Aorta (tissue), 5 donors: ENCODE measurements around the gene ENTPD2. TPM values are rescaled to one million over a fixed set of nuclear protein-coding genes. Genes with fewer than 3 reads are reported as not detected.

Experiments used
- ATAC-seq: fragments of 200-7000 bp; cut with Tn5 transposase; one replicate; pipeline ENCODE4 v1.9.1; 2022; ENCODE audit warnings: moderate library complexity; ENCODE audit not compliant: low FRiP score
- DNase-seq, 2 donors: peaks; one replicate each; pipeline ENCODE4 v3.0.0-alpha.2; 2020
- H3K27ac ChIP-seq, 2 donors: one replicate each; pipeline ENCODE4 v1.5.1; 2013; ENCODE audit warnings: low read length in 2 of 2, mild to moderate bottlenecking in 2 of 2, moderate library complexity in 2 of 2, control low read depth in 1 of 2, inconsistent platforms in 1 of 2, low read depth in 1 of 2
- H3K27me3 ChIP-seq, 2 donors: one replicate each; pipeline ENCODE4 v1.6.1; 2013; ENCODE audit warnings: control low read depth in 1 of 2, low read length in 1 of 2, mild to moderate bottlenecking in 1 of 2, moderate library complexity in 1 of 2; ENCODE audit not compliant: insufficient read depth in 2 of 2, control insufficient read depth in 1 of 2
- H3K36me3 ChIP-seq, 2 donors: one replicate each; pipeline ENCODE4 v1.6.1; 2013; ENCODE audit warnings: control low read depth in 1 of 2, low read length in 1 of 2, mild to moderate bottlenecking in 1 of 2; ENCODE audit not compliant: insufficient read depth in 2 of 2, control insufficient read depth in 1 of 2
- H3K4me1 ChIP-seq, 2 donors: one replicate each; pipeline ENCODE4 v1.6.1; 2013; ENCODE audit warnings: low read length in 2 of 2, control low read depth in 1 of 2, mild to moderate bottlenecking in 1 of 2, moderate library complexity in 1 of 2; ENCODE audit not compliant: insufficient read depth in 2 of 2, control insufficient read depth in 1 of 2
- H3K4me3 ChIP-seq, 2 donors: one replicate each; pipeline ENCODE4 v1.5.1; 2013; ENCODE audit warnings: low read length in 2 of 2, control low read depth in 1 of 2, mild to moderate bottlenecking in 1 of 2
- H3K9me3 ChIP-seq: one replicate; pipeline ENCODE4 v1.6.1; 2013; ENCODE audit warnings: mild to moderate bottlenecking, low read length; ENCODE audit not compliant: control insufficient read depth
- WGBS, 2 donors: extraction: QIAGEN DNeasy Blood & Tissue Kit; methylation state at CpG; one replicate each; pipeline ENCODE4 v1.1.7; 2013; 5-methylcytosine and 5-hydroxymethylcytosine counted together
- intact Hi-C, 2 donors: fragments of 100-400 bp; cut with DNase I; formaldehyde crosslinking; loops; one replicate each; pipeline versions ENCODE4 v1.14.2 to v1.15.0; 2022
- polyA plus RNA-seq, 2 donors: library from polyadenylated mRNA; stranded (reverse); fragments of 200-250 nt; gene quantifications; one replicate each; pipeline ENCODE4 v1.2.3, GENCODE V29; 2013
- total RNA-seq, 2 donors: library from RNA; stranded (reverse); fragmentation: NEBNext Ultra II Directional; extraction: Animal tissue kit (Norgen Biotek cat#: 25700); gene quantifications; one replicate each; pipeline ENCODE4 v1.2.1, GENCODE V29; 2021
- donor health status: healthy with polysubstance abuse.
- donor health status: Bipolar disorder and iron deficiency.
- donor health status: DM: no; HTN: no; CAD: no.
- donor health status: DM: no; HTN: no; CAD: no.
- donor health status: DM: yes; HTN: yes; CAD: no.

Gene ENTPD2
- total and polyA plus RNA-seq, 4 donors: 0.16 to 1.7 TPM; not detected in 2

- intact Hi-C loops: no loop called here
- ATAC-seq (no peak), DNase-seq (peak in 1 of 2 donors; percentile 70)
- Histone ChIP-seq H3K4me1 (no peaks in the 10 kb centered on the region), H3K4me3 (no peak overlapping the region), H3K27ac (no peak overlapping the region), H3K36me3 (no peaks in the 10 kb centered on the region), H3K27me3 (no peaks in the 10 kb centered on the region), H3K9me3 (no peaks in the 10 kb centered on the region)
- WGBS, 2 donors: 92 to 95% methylated on average over 24 of the region's 24 CpGs
Observed at GRCh38 chr9:137080260-137081122, 26.6 kb upstream of the ENTPD2 start.

- no peaks in the 10 kb centered on the region for H3K27me3 ChIP-seq
- WGBS, 2 donors: 91 to 92% methylated on average over 13 of the region's 13 CpGs
Observed at GRCh38 chr9:137079401-137079787, 25.5 kb upstream of the ENTPD2 start.

DNA sequence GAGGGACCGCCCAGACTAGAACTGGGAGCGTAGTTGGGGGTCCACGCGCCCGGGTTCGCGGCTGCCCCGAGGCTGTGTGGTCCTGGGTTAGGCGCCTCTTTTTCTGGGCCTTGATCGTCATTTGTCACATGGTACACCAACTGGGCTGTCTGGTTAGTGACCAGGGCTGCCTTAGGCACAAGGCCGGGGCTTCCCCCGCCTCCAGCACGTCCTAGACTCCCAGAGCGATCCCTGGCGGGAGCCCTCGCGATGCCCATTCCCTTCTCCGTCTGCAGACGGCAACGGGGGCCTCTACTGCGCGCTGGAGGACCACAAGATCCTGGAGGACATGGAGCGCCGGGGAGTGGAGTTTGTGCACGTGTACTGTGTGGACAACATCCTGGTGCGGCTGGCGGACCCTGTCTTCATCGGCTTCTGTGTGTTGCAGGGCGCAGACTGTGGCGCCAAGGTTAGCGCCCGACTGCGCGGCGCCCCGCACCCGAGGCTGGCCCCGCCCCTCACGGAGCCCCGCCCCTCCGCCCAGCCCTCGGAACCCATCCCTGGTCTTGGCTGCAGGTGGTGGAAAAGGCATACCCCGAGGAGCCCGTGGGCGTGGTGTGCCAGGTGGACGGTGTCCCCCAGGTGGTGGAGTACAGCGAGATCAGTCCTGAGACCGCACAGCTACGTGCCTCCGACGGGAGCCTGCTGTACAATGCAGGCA is 25.0 kb upstream of the ENTPD2 start:
- Histone ChIP-seq H3K4me1 (no peaks in the 10 kb centered on the region), H3K4me3 (no peak overlapping the region), H3K27ac (no peak overlapping the region), H3K9me3 (no peaks in the 10 kb centered on the region), H3K27me3 (no peaks in the 10 kb centered on the region), H3K36me3 (no peaks in the 10 kb centered on the region)
- intact Hi-C loops: no loop called here
- ATAC-seq (no peak), DNase-seq (peak in 1 of 2 donors; percentile 70)
- whole genome bisulfite sequencing, 2 donors: 71 to 77% methylated on average over 48 to 51 of the region's 51 CpGs

More at GRCh38 chr9:137079401-137079787, 25.5 kb upstream of the ENTPD2 start:
- no peak overlapping the region for H3K4me3 ChIP-seq
- no peaks in the 10 kb centered on the region for H3K4me1 ChIP-seq
- no peak overlapping the region for H3K27ac ChIP-seq
- no peaks in the 10 kb centered on the region for H3K36me3 ChIP-seq
- intact Hi-C loops: no loop called here
- ATAC-seq (no peak), DNase-seq (peak in 1 of 2 donors; percentile 66)
- H3K9me3 ChIP-seq: no peaks in the 10 kb centered on the region

- whole genome bisulfite sequencing, 2 donors: 21 to 23% methylated on average over 60 to 76 of the region's 76 CpGs
- no peak for ATAC-seq
- Histone ChIP-seq H3K36me3 (no peaks in the 10 kb centered on the region), H3K27ac (no peak overlapping the region), H3K4me3 (peak overlapping the region; percentile 66 to 75), H3K9me3 (no peaks in the 10 kb centered on the region), H3K4me1 (no peaks in the 10 kb centered on the region), H3K27me3 (no peaks in the 10 kb centered on the region)
- DNase-seq: peak; percentile 69 to 76
- intact Hi-C loops: no loop called here
Observed at GRCh38 chr9:137077758-137078693, 24.2 kb upstream of the ENTPD2 start.

- intact Hi-C loops: no loop called here
- H3K27me3 ChIP-seq: no peaks in the 10 kb centered on the region
- ATAC-seq (peak; percentile 75), DNase-seq (peak; percentile 88 to 91)
- H3K9me3 ChIP-seq: no peaks in the 10 kb centered on the region
- H3K4me1 ChIP-seq: no peaks in the 10 kb centered on the region
- H3K4me3 ChIP-seq: peak within 1 kb of the TSS; percentile 66 to 75
- no peaks in the 10 kb centered on the region for H3K36me3 ChIP-seq
- H3K27ac ChIP-seq: no peak within 1 kb of the TSS
- WGBS, 2 donors: 2 to 4% methylated on average over 34 to 87 of the region's 87 CpGs
Observed at GRCh38 chr9:137077010-137077747, 23.3 kb upstream of the ENTPD2 start, which contains the start of gene UAP1L1. Gene UAP1L1 (plus strand): TSS chr9:137077517. CDS start chr9:137077533, 16 bp downstream.

DNA sequence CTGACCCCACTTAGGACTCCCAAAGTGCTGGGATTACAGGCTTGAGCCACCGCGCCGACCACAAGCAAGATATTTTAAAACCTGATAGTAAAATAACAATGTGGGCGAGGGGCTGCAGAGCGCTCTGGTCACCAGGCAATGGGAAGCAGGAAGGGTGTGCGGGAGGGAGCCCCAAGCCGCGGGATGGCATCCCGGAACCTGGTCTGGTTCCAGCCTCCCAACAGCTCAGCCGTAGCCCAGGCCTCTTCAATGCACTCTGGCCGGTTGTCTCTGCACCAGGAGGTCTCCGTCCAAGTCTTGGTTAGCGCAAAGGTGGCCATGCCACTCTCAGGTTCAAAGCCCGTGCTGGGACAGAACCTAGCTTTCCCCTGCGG is 22.8 kb upstream of the ENTPD2 start:
- Histone ChIP-seq H3K4me3 (no peak overlapping the region), H3K4me1 (no peaks in the 10 kb centered on the region), H3K27ac (no peak overlapping the region), H3K27me3 (no peaks in the 10 kb centered on the region), H3K36me3 (no peaks in the 10 kb centered on the region), H3K9me3 (no peaks in the 10 kb centered on the region)
- 64 to 65% methylated on average over 15 of the region's 15 CpGs for WGBS, 2 donors
- DNase-seq: peak in 1 of 2 donors; percentile 71
- no peak for ATAC-seq
- intact Hi-C loops: no loop called here

DNA sequence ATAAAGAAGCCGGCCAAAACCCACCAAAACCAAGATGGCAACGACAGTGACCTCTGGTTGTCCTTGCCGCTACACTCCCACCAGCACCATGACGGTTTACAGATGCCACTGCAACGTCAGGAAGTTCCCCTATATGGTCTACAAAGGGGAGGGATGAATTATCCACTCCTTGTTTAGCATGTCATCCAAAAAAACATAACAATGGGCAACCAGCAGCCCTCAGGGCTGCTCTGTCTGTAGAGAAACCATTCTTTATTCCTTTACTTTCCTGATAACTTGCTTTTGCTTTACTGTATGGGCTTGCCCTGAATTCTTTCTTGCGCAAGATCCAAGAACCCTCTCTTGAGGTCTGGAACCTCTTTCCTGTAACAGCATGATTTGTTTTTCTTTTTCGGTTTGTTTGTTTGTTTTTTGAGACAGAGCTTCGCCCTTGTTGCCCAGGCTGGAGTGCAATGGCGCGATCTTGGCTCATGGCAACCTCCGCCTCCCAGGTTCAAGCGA is 21.5 kb upstream of the ENTPD2 start:
- no peaks in the 10 kb centered on the region for H3K4me1 ChIP-seq
- WGBS, 2 donors: 83 to 88% methylated on average over 12 of the region's 12 CpGs
- ATAC-seq (no peak), DNase-seq (no peak)
- H3K4me3 ChIP-seq: no peak overlapping the region
- no peak overlapping the region for H3K27ac ChIP-seq
- no peaks in the 10 kb centered on the region for H3K27me3 ChIP-seq
- H3K9me3 ChIP-seq: no peaks in the 10 kb centered on the region
- H3K36me3 ChIP-seq: no peaks in the 10 kb centered on the region
- intact Hi-C loops: no loop called here
